Thyroid gland (tissue), 4 donors: ENCODE data around the gene SAMD5.

Experiments used
- CTCF ChIP-seq, 6 experiments: fragments of 200-600 bp in 3 of 6; fragments of 450-650 bp in 3 of 6; sonication (generic) in 3 of 6; IDR thresholded peaks; one replicate each; pipeline ENCODE4 v1.5.1; 2016 to 2019; ENCODE audit warnings: antibody characterized with exemption in 6 of 6, mild to moderate bottlenecking in 2 of 6, inconsistent platforms in 1 of 6, moderate library complexity in 1 of 6
- POLR2A ChIP-seq, 2 donors: fragments of 450-650 bp; IDR thresholded peaks; one replicate each; pipeline ENCODE4 v1.6.1; 2017; ENCODE audit warnings: antibody characterized with exemption in 2 of 2, mild to moderate bottlenecking in 2 of 2, moderate library complexity in 1 of 2

GRCh38 chr6:147508866-147509608 lies 547 bp downstream of the SAMD5 start:
- TF ChIP-seq POLR2A (IDR thresholded peaks at IDR 0.05) (no peak), CTCF (IDR thresholded peaks at IDR 0.05) (peak in 1 of 6 experiments; percentile 32)
